ENCODE results near the gene DPP4. TPM values are rescaled to one million over a fixed set of nuclear protein-coding genes. Genes with fewer than 3 reads are reported as not detected.

The DPP4 gene
- total and polyA plus RNA-seq, 2 donors from 2014 or later: 29.4 to 74.8 TPM

- no peak for TF ChIP-seq CTCF (IDR thresholded peaks at IDR 0.05; ENCODE audit: borderline replicate concordance, extremely low read depth, insufficient read depth)
- peak in 1 of 5 donors; percentile 25 for DNase-seq
- peak overlapping the region; percentile 70 to 74 for H3K27ac ChIP-seq (ENCODE audit: low read depth in 2 of 2, low read length in 2 of 2)
Measured at GRCh38 chr2:162022290-162022945, 51.6 kb downstream of the DPP4 start.

GRCh38 chr2:162021516-162022058, 52.4 kb downstream of the DPP4 start:
- Histone ChIP-seq H3K27me3 (ENCODE audit: control insufficient read depth, insufficient read depth, low read length) (no peaks in the 10 kb centered on the region), H3K9ac (ENCODE audit: low read length in 3 of 3) (no peak overlapping the region), H3K4me1 (ENCODE audit: control insufficient read depth in 2 of 3, insufficient read depth in 2 of 3, low read depth in 1 of 3, low read length in 3 of 3) (peaks cover 0 to 18% (median 13%) of the 10 kb centered on the region in 3 donors), H3K9me3 (ENCODE audit: control insufficient read depth in 2 of 3, insufficient read depth in 1 of 3, low read length in 3 of 3) (no peaks in the 10 kb centered on the region), H3K4me3 (ENCODE audit: low read length in 3 of 3) (no peak overlapping the region), H3K27ac (ENCODE audit: low read depth in 2 of 2, low read length in 2 of 2) (peak overlapping the region in 1 of 2 donors; percentile 70), H3K36me3 (ENCODE audit: control insufficient read depth in 2 of 3, insufficient read depth in 3 of 3, low read length in 3 of 3) (no peaks in the 10 kb centered on the region)
- intact Hi-C loops (cut with DNase I): no loop called here
- no peak for DNase-seq
- no peak for TF ChIP-seq CTCF (IDR thresholded peaks at IDR 0.05; ENCODE audit: borderline replicate concordance, extremely low read depth, insufficient read depth)
- no peak for FAIRE-seq

More at GRCh38 chr2:162022290-162022945, 51.6 kb downstream of the DPP4 start:
- intact Hi-C loops (cut with DNase I): no loop called here
- H3K36me3 ChIP-seq (ENCODE audit: control insufficient read depth in 2 of 3, insufficient read depth in 3 of 3, low read length in 3 of 3): no peaks in the 10 kb centered on the region
- peaks cover 0 to 22% (median 13%) of the 10 kb centered on the region in 3 donors for H3K4me1 ChIP-seq (ENCODE audit: control insufficient read depth in 2 of 3, insufficient read depth in 2 of 3, low read depth in 1 of 3, low read length in 3 of 3)
- no peak overlapping the region for H3K4me3 ChIP-seq (ENCODE audit: low read length in 3 of 3)
- H3K27me3 ChIP-seq (ENCODE audit: control insufficient read depth, insufficient read depth, low read length): no peaks in the 10 kb centered on the region
- FAIRE-seq: peak; percentile 82
- H3K9me3 ChIP-seq (ENCODE audit: control insufficient read depth in 2 of 3, insufficient read depth in 1 of 3, low read length in 3 of 3): no peaks in the 10 kb centered on the region
- no peak overlapping the region for H3K9ac ChIP-seq (ENCODE audit: low read length in 3 of 3)

DNA sequence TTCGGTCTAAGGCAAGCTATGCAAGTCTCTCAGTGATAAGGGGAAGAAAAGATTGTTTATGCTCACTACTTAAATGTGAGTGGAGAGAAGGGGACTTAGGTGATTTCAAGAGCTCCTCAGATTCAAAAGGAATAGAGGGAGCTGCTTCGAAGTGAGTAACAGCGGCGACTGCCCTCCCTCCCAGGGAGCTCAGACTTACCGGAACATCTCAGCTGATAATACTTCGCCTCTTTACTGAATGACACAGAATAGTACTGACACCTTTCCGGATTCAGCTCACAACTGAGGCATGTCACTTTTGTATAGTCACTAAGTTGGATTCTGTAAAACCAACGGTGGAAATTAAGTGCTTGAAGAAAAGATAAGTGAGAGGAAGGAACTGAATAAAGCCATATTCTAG, 55.5 kb downstream of the DPP4 start:
- peaks cover 0 to 10% (median 7%) of the 10 kb centered on the region in 3 donors for H3K4me1 ChIP-seq (ENCODE audit: control insufficient read depth in 2 of 3, insufficient read depth in 2 of 3, low read depth in 1 of 3, low read length in 3 of 3)
- no peaks in the 10 kb centered on the region for H3K9me3 ChIP-seq (ENCODE audit: control insufficient read depth in 2 of 3, insufficient read depth in 1 of 3, low read length in 3 of 3)
- no peak overlapping the region for H3K9ac ChIP-seq (ENCODE audit: low read length in 3 of 3)
- H3K4me3 ChIP-seq (ENCODE audit: low read length in 3 of 3): no peak overlapping the region
- intact Hi-C loops (cut with DNase I): no loop called here
- no peaks in the 10 kb centered on the region for H3K27me3 ChIP-seq (ENCODE audit: control insufficient read depth, insufficient read depth, low read length)
- no peaks in the 10 kb centered on the region for H3K36me3 ChIP-seq (ENCODE audit: control insufficient read depth in 2 of 3, insufficient read depth in 3 of 3, low read length in 3 of 3)
- no peak for DNase-seq
- FAIRE-seq: no peak
- TF ChIP-seq CTCF (IDR thresholded peaks at IDR 0.05; ENCODE audit: borderline replicate concordance, extremely low read depth, insufficient read depth): no peak
- H3K27ac ChIP-seq (ENCODE audit: low read depth in 2 of 2, low read length in 2 of 2): no peak overlapping the region
